WTC11 (cell line): ENCODE results near the gene MEIS3. TPM values are rescaled to one million over a fixed set of nuclear protein-coding genes. Genes with fewer than 3 reads are reported as not detected.

ENCODE experiments used
- ATAC-seq: fragments of 200-7000 bp; cut with Tn5 transposase; 2 replicates; pipeline ENCODE4 v1.10.0; 2021; ENCODE audit warnings: mild to moderate bottlenecking, moderate library complexity
- CTCF ChIA-PET: fragments of 300-600 bp; sonication (Branson Sonifier 250); formaldehyde crosslinking; loops from one replicate; lab custom pipeline; 2021; ENCODE audit warnings: antibody characterized with exemption; lab: Charles Lee
- POLR2A ChIA-PET: fragments of 350-600 bp; sonication (Branson Sonifier 250); formaldehyde crosslinking; loops from one replicate; lab custom pipeline; 2021; ENCODE audit warnings: antibody characterized with exemption; lab: Charles Lee
- DNase-seq: peaks from one replicate; pipeline ENCODE4 v3.0.0; 2021; ENCODE audit warnings: low spot score
- H3K27ac Mint-ChIP-seq: 2 replicates; pipeline ENCODE4 v1.8.0; 2021; ENCODE audit warnings: mixed read lengths
- H3K27me3 Mint-ChIP-seq: 2 replicates; pipeline ENCODE4 v1.8.0; 2021; ENCODE audit warnings: low read depth, mild to moderate bottlenecking, moderate library complexity, mixed read lengths
- H3K36me3 Mint-ChIP-seq: 2 replicates; pipeline ENCODE4 v1.8.0; 2021; ENCODE audit warnings: mixed read lengths
- H3K4me1 Mint-ChIP-seq: 2 replicates; pipeline ENCODE4 v1.8.0; 2022; ENCODE audit warnings: mixed read lengths
- H3K4me3 Mint-ChIP-seq: 2 replicates; pipeline ENCODE4 v1.8.0; 2021; ENCODE audit warnings: mild to moderate bottlenecking, moderate library complexity, mixed read lengths
- H3K9me3 Mint-ChIP-seq: 2 replicates; pipeline ENCODE4 v1.8.0; 2021; ENCODE audit warnings: mixed read lengths
- CREB1 ChIP-seq: sonication (generic); formaldehyde crosslinking; IDR thresholded peaks from 2 replicates; pipeline ENCODE4 v1.8.0; 2023; ENCODE audit warnings: mild to moderate bottlenecking, missing genetic modification reagents
- ESRRA ChIP-seq: sonication (generic); formaldehyde crosslinking; IDR thresholded peaks from 2 replicates; pipeline ENCODE4 v1.8.1; 2022; ENCODE audit warnings: mild to moderate bottlenecking, missing genetic modification reagents, borderline replicate concordance
- FOXP1 ChIP-seq: sonication (generic); formaldehyde crosslinking; IDR thresholded peaks from 2 replicates; pipeline ENCODE4 v1.8.0; 2022; ENCODE audit warnings: missing genetic modification reagents, mild to moderate bottlenecking, moderate library complexity, borderline replicate concordance
- JAZF1 ChIP-seq: fragments of 250-450 bp; sonication (Bioruptor Pico); IDR thresholded peaks from 2 replicates; pipeline ENCODE4 v1.9.0; 2021; ENCODE audit warnings: moderate library complexity, mild to moderate bottlenecking, inconsistent platforms
- NFATC4 ChIP-seq: fragments of 250-450 bp; sonication (Bioruptor Pico); IDR thresholded peaks from 2 replicates; pipeline ENCODE4 v1.9.0; 2021; ENCODE audit warnings: mild to moderate bottlenecking
- NR3C1 ChIP-seq: sonication (generic); formaldehyde crosslinking; conservative IDR thresholded peaks from 2 replicates; pipeline ENCODE4 v1.8.1; 2023; ENCODE audit warnings: low read depth, mild to moderate bottlenecking, missing genetic modification reagents
- RELA ChIP-seq: sonication (generic); formaldehyde crosslinking; IDR thresholded peaks from 2 replicates; pipeline ENCODE4 v1.8.1; 2022; ENCODE audit warnings: missing genetic modification reagents, mild to moderate bottlenecking, borderline replicate concordance
- ZBTB21 ChIP-seq: sonication (generic); formaldehyde crosslinking; IDR thresholded peaks from 2 replicates; pipeline ENCODE4 v1.8.1; 2023; ENCODE audit warnings: mild to moderate bottlenecking, missing genetic modification reagents, borderline replicate concordance
- ZNF219 ChIP-seq: sonication (generic); formaldehyde crosslinking; IDR thresholded peaks from 2 replicates; pipeline ENCODE4 v1.8.0; 2023; ENCODE audit warnings: missing genetic modification reagents, mild to moderate bottlenecking, borderline replicate concordance
- ZNF317 ChIP-seq: sonication (generic); formaldehyde crosslinking; IDR thresholded peaks from 2 replicates; pipeline ENCODE4 v1.8.1; 2023; ENCODE audit warnings: low read depth, mild to moderate bottlenecking, moderate library complexity, missing genetic modification reagents, borderline replicate concordance
- ZNF396 ChIP-seq: fragments of 250-450 bp; sonication (Bioruptor Pico); IDR thresholded peaks from 2 replicates; pipeline ENCODE4 v1.8.0; 2021; ENCODE audit warnings: mild to moderate bottlenecking, moderate library complexity, borderline replicate concordance
- ZNF416 ChIP-seq: fragments of 250-450 bp; sonication (Bioruptor Pico); IDR thresholded peaks from 2 replicates; pipeline ENCODE4 v1.9.0; 2021; ENCODE audit warnings: mild to moderate bottlenecking, inconsistent platforms
- total RNA-seq: library from RNA; stranded (reverse); gene quantifications from 3 replicates; pipeline ENCODE4 v1.2.3, GENCODE V29; 2021
- TF ChIP-seq, protein P1 (sequence below): sonication (generic); formaldehyde crosslinking; IDR thresholded peaks from 2 replicates; pipeline ENCODE4 v1.8.0; 2022; ENCODE audit warnings: mild to moderate bottlenecking, missing genetic modification reagents
- TF ChIP-seq, protein P2 (sequence below): fragments of 250-450 bp; sonication (Bioruptor Pico); conservative IDR thresholded peaks from 2 replicates; pipeline ENCODE4 v1.9.0; 2021; ENCODE audit warnings: mild to moderate bottlenecking
- TF ChIP-seq, protein P3 (sequence below): sonication (generic); formaldehyde crosslinking; IDR thresholded peaks from 2 replicates; pipeline ENCODE4 v1.8.1; 2022; ENCODE audit warnings: low read depth, mild to moderate bottlenecking, moderate library complexity, missing genetic modification reagents, borderline replicate concordance
- TF ChIP-seq, protein P4 (sequence below): sonication (generic); formaldehyde crosslinking; IDR thresholded peaks from 2 replicates; pipeline ENCODE4 v1.8.0; 2022; ENCODE audit warnings: mild to moderate bottlenecking, missing genetic modification reagents
- TF ChIP-seq, protein P5 (sequence below): sonication (generic); formaldehyde crosslinking; IDR thresholded peaks from 2 replicates; pipeline ENCODE4 v1.8.1; 2023; ENCODE audit warnings: mild to moderate bottlenecking, missing genetic modification reagents
- TF ChIP-seq, protein P6 (sequence below): fragments of 200-600 bp; IDR thresholded peaks from 2 replicates; pipeline ENCODE4 v1.8.0; 2022; ENCODE audit warnings: antibody characterized with exemption
- TF ChIP-seq, protein P7 (sequence below): sonication (generic); formaldehyde crosslinking; IDR thresholded peaks from 2 replicates; pipeline ENCODE4 v1.8.1; 2023; ENCODE audit warnings: mild to moderate bottlenecking, moderate library complexity, missing genetic modification reagents

The MEIS3 gene
- total RNA-seq, 1 experiment from 2014 or later: 38.5 TPM

DNA sequence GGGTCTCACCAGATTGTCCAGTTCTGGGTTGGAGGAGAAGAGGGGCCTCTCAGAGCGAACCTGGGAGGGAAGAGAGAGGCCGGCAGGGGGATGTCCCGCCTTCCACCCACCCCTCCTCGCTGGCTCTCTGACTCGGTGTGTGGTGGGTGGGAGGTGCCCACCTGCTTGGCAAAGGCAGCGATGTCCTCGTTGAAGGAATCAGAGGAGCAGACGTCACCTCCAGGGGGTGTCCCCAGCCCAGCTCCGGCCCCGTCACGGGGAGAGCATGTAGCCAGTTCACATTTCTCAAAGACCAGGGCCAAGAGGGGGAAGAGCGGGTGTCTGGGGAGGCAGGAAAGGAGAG lies 2.7 kb downstream of the MEIS3 start:
- ATAC-seq: no peak
- Mint-ChIP-seq H3K36me3 (peaks cover 15% of the 10 kb centered on the region), H3K9me3 (no peaks in the 10 kb centered on the region), H3K27ac (no peak overlapping the region), H3K4me3 (peak overlapping the region; percentile 67), H3K27me3 (peaks cover 60% of the 10 kb centered on the region), H3K4me1 (peaks cover 48% of the 10 kb centered on the region)
- ChIA-PET CTCF (interaction anchor here (0.6 to 1.5 kb wide), 6 partner anchors 11 to 703 kb away, joined by 3 to 8 read pairs (median 4); no protein-coding TSS in a partner anchor), POLR2A (interaction anchor here (1.2 kb wide), 1 partner anchor 12 kb away, joined by 5 read pairs; no protein-coding TSS in a partner anchor)
- no peak for DNase-seq
- TF ChIP-seq, protein P1, sequence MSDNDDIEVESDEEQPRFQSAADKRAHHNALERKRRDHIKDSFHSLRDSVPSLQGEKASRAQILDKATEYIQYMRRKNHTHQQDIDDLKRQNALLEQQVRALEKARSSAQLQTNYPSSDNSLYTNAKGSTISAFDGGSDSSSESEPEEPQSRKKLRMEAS (CRISPR knock-in tag): no peak
- TF ChIP-seq NR3C1 (CRISPR knock-in tag) (no peak), ZNF219 (no peak), ESRRA (no peak), RELA (no peak), ZNF396 (no peak), NFATC4 (no peak), ZNF416 (CRISPR knock-in tag) (no peak), CREB1 (no peak), ZNF317 (CRISPR knock-in tag) (no peak), ZBTB21 (CRISPR knock-in tag) (no peak), JAZF1 (CRISPR knock-in tag) (no peak), FOXP1 (no peak)
- TF ChIP-seq, protein P2, sequence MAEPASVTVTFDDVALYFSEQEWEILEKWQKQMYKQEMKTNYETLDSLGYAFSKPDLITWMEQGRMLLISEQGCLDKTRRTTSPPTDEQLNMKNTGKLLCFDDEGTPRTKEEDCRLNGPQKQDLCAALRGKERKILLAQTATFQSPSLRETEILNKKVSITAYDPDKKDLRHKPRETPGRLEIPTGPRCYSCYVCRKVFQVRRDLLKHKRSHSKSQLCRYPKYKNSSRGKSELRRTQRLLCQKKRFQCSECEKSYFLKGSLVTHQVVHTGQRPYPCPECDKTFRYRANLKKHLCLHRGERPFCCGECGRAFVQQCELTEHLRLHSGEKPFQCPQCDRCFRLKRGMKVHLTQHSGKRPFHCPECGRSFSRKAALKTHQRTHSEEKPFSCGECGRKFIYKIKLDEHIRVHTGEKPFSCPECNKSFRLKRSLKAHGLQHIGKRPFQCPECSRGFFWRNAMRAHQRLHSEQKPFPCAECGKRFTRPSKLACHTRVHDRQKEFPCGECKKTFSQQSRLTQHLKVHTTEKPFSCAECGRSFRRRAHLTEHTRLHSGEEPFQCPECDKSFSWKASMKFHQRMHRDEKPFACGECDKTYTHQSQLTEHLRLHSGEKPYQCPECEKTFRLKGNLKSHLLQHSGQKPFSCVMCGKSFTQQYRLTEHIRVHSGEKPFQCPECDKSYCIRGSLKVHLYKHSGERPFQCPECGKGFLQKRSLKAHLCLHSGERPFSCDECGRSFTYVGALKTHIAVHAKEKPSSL: no peak
- TF ChIP-seq, protein P3, sequence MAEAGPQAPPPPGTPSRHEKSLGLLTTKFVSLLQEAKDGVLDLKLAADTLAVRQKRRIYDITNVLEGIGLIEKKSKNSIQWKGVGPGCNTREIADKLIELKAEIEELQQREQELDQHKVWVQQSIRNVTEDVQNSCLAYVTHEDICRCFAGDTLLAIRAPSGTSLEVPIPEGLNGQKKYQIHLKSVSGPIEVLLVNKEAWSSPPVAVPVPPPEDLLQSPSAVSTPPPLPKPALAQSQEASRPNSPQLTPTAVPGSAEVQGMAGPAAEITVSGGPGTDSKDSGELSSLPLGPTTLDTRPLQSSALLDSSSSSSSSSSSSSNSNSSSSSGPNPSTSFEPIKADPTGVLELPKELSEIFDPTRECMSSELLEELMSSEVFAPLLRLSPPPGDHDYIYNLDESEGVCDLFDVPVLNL (CRISPR knock-in tag): no peak
- TF ChIP-seq, protein P4, sequence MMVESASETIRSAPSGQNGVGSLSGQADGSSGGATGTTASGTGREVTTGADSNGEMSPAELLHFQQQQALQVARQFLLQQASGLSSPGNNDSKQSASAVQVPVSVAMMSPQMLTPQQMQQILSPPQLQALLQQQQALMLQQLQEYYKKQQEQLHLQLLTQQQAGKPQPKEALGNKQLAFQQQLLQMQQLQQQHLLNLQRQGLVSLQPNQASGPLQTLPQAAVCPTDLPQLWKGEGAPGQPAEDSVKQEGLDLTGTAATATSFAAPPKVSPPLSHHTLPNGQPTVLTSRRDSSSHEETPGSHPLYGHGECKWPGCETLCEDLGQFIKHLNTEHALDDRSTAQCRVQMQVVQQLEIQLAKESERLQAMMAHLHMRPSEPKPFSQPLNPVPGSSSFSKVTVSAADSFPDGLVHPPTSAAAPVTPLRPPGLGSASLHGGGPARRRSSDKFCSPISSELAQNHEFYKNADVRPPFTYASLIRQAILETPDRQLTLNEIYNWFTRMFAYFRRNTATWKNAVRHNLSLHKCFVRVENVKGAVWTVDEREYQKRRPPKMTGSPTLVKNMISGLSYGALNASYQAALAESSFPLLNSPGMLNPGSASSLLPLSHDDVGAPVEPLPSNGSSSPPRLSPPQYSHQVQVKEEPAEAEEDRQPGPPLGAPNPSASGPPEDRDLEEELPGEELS (CRISPR knock-in tag): no peak
- TF ChIP-seq, protein P5, sequence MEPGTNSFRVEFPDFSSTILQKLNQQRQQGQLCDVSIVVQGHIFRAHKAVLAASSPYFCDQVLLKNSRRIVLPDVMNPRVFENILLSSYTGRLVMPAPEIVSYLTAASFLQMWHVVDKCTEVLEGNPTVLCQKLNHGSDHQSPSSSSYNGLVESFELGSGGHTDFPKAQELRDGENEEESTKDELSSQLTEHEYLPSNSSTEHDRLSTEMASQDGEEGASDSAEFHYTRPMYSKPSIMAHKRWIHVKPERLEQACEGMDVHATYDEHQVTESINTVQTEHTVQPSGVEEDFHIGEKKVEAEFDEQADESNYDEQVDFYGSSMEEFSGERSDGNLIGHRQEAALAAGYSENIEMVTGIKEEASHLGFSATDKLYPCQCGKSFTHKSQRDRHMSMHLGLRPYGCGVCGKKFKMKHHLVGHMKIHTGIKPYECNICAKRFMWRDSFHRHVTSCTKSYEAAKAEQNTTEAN: no peak
- TF ChIP-seq, protein P6, sequence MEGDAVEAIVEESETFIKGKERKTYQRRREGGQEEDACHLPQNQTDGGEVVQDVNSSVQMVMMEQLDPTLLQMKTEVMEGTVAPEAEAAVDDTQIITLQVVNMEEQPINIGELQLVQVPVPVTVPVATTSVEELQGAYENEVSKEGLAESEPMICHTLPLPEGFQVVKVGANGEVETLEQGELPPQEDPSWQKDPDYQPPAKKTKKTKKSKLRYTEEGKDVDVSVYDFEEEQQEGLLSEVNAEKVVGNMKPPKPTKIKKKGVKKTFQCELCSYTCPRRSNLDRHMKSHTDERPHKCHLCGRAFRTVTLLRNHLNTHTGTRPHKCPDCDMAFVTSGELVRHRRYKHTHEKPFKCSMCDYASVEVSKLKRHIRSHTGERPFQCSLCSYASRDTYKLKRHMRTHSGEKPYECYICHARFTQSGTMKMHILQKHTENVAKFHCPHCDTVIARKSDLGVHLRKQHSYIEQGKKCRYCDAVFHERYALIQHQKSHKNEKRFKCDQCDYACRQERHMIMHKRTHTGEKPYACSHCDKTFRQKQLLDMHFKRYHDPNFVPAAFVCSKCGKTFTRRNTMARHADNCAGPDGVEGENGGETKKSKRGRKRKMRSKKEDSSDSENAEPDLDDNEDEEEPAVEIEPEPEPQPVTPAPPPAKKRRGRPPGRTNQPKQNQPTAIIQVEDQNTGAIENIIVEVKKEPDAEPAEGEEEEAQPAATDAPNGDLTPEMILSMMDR: no peak
- TF ChIP-seq, protein P7, sequence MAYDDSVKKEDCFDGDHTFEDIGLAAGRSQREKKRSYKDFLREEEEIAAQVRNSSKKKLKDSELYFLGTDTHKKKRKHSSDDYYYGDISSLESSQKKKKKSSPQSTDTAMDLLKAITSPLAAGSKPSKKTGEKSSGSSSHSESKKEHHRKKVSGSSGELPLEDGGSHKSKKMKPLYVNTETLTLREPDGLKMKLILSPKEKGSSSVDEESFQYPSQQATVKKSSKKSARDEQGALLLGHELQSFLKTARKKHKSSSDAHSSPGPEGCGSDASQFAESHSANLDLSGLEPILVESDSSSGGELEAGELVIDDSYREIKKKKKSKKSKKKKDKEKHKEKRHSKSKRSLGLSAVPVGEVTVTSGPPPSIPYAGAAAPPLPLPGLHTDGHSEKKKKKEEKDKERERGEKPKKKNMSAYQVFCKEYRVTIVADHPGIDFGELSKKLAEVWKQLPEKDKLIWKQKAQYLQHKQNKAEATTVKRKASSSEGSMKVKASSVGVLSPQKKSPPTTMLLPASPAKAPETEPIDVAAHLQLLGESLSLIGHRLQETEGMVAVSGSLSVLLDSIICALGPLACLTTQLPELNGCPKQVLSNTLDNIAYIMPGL (CRISPR knock-in tag): no peak
- TF ChIP-seq, all 79 proteins: peak for 0
